ENCODE results near the gene PODN. TPM values are rescaled to one million over a fixed set of nuclear protein-coding genes. Genes with fewer than 3 reads are reported as not detected.

PODN gene
- total RNA-seq, 1 donor from 2014 or later = 4.6 TPM

- Mint-ChIP-seq H3K36me3 (no peaks in the 10 kb centered on the region), H3K27ac (no peak overlapping the region), H3K4me3 (no peak overlapping the region), H3K4me1 (no peaks in the 10 kb centered on the region), H3K9me3 (no peaks in the 10 kb centered on the region), H3K27me3 (ENCODE audit: low read depth) (peaks cover 3% of the 10 kb centered on the region)
- no peak for TF ChIP-seq CTCF (IDR thresholded peaks at IDR 0.05; ENCODE audit: unreplicated experiment)
- peak in 1 of 2 experiments; percentile 15 for DNase-seq (ENCODE audit: low spot score in 2 of 2, unreplicated experiment in 2 of 2)
Measured at GRCh38 chr1:53075761-53076163, 13.7 kb downstream of the PODN start.

GRCh38 chr1:53076165-53076564 lies 14.2 kb downstream of the PODN start:
- no peak for TF ChIP-seq CTCF (IDR thresholded peaks at IDR 0.05; ENCODE audit: unreplicated experiment)
- Mint-ChIP-seq H3K9me3 (no peaks in the 10 kb centered on the region), H3K36me3 (no peaks in the 10 kb centered on the region), H3K27ac (no peak overlapping the region), H3K4me3 (no peak overlapping the region), H3K4me1 (no peaks in the 10 kb centered on the region), H3K27me3 (ENCODE audit: low read depth) (peaks cover 3% of the 10 kb centered on the region)
- DNase-seq (ENCODE audit: low spot score in 2 of 2, unreplicated experiment in 2 of 2) = peak in 1 of 2 experiments; percentile 6

- no peaks in the 10 kb centered on the region for H3K9me3 Mint-ChIP-seq
- no peak overlapping the region for H3K27ac Mint-ChIP-seq
- H3K4me1 Mint-ChIP-seq = no peaks in the 10 kb centered on the region
- H3K4me3 Mint-ChIP-seq = no peak overlapping the region
- peak in 1 of 2 experiments; percentile 19 for DNase-seq (ENCODE audit: low spot score in 2 of 2, unreplicated experiment in 2 of 2)
- no peaks in the 10 kb centered on the region for H3K36me3 Mint-ChIP-seq
- H3K27me3 Mint-ChIP-seq (ENCODE audit: low read depth) = peaks cover 3% of the 10 kb centered on the region
- no peak for TF ChIP-seq CTCF (IDR thresholded peaks at IDR 0.05; ENCODE audit: unreplicated experiment)
Measured at GRCh38 chr1:53076721-53077598, 14.9 kb downstream of the PODN start.

GRCh38 chr1:53077599-53077965 lies 15.6 kb downstream of the PODN start:
- Mint-ChIP-seq H3K4me1 (no peaks in the 10 kb centered on the region), H3K4me3 (no peak overlapping the region), H3K27ac (no peak overlapping the region), H3K27me3 (ENCODE audit: low read depth) (peaks cover 3% of the 10 kb centered on the region), H3K36me3 (no peaks in the 10 kb centered on the region), H3K9me3 (no peaks in the 10 kb centered on the region)
- DNase-seq (ENCODE audit: low spot score in 2 of 2, unreplicated experiment in 2 of 2) = no peak
- TF ChIP-seq CTCF (IDR thresholded peaks at IDR 0.05; ENCODE audit: unreplicated experiment) = no peak

GRCh38 chr1:53078333-53079101 lies 16.5 kb downstream of the PODN start:
- no peak for DNase-seq (ENCODE audit: low spot score in 2 of 2, unreplicated experiment in 2 of 2)
- Mint-ChIP-seq H3K4me3 (no peak overlapping the region), H3K27me3 (ENCODE audit: low read depth) (peaks cover 3% of the 10 kb centered on the region), H3K4me1 (peaks cover 7% of the 10 kb centered on the region), H3K27ac (no peak overlapping the region), H3K36me3 (no peaks in the 10 kb centered on the region), H3K9me3 (no peaks in the 10 kb centered on the region)
- no peak for TF ChIP-seq CTCF (IDR thresholded peaks at IDR 0.05; ENCODE audit: unreplicated experiment)
